Mesenchymal stem cell (in vitro differentiated cells and primary cell): Measurements from ENCODE around the gene PAPPA.
A peak's percentile ranks its signal among the peaks of the same experiment; 100 is the strongest.

ENCODE experiments used
- DNase-seq: peaks from one replicate; pipeline ENCODE4 v3.0.0-alpha.2; 2013
- H2AFZ ChIP-seq: one replicate; pipeline ENCODE4 v1.6.1; 2013; ENCODE audit warnings: low read depth, mild to moderate bottlenecking, control low read depth, inconsistent platforms, low read length, moderate library complexity
- H2AK5ac ChIP-seq: 2 replicates; pipeline ENCODE4 v1.6.1; 2013; ENCODE audit warnings: low read length, moderate library complexity, mild to moderate bottlenecking, inconsistent platforms; ENCODE audit not compliant: severe bottlenecking
- H2BK120ac ChIP-seq: one replicate; pipeline ENCODE4 v1.6.1; 2013; ENCODE audit warnings: low read depth, mild to moderate bottlenecking, inconsistent platforms, low read length, moderate library complexity
- H2BK12ac ChIP-seq, 2 experiments: one replicate each; pipeline ENCODE4 v1.6.1; 2013; ENCODE audit warnings: inconsistent platforms in 2 of 2, low read length in 2 of 2, mild to moderate bottlenecking in 2 of 2, moderate library complexity in 2 of 2, control low read depth in 1 of 2
- H2BK15ac ChIP-seq: one replicate; pipeline ENCODE4 v1.6.1; 2013; ENCODE audit warnings: mild to moderate bottlenecking, low read depth, inconsistent platforms; ENCODE audit not compliant: poor library complexity, severe bottlenecking
- H2BK5ac ChIP-seq: 2 replicates; pipeline ENCODE4 v1.6.1; 2013; ENCODE audit warnings: low read depth, mild to moderate bottlenecking, low read length, control low read depth, inconsistent platforms; ENCODE audit not compliant: poor library complexity, severe bottlenecking
- H3K14ac ChIP-seq, 2 experiments: one replicate each; pipeline ENCODE4 v1.6.1; 2013; ENCODE audit warnings: inconsistent platforms in 2 of 2, low read length in 2 of 2, control low read depth in 1 of 2, mild to moderate bottlenecking in 1 of 2, moderate library complexity in 1 of 2
- H3K18ac ChIP-seq, 2 experiments: one replicate each; pipeline ENCODE4 v1.6.1; 2013; ENCODE audit warnings: inconsistent platforms in 2 of 2, low read length in 2 of 2, control low read depth in 1 of 2, low read depth in 1 of 2, mild to moderate bottlenecking in 1 of 2
- H3K23ac ChIP-seq, 2 experiments: one replicate each; pipeline ENCODE4 v1.6.1; 2013; ENCODE audit warnings: inconsistent platforms in 2 of 2, low read length in 2 of 2, mild to moderate bottlenecking in 2 of 2, moderate library complexity in 2 of 2, control low read depth in 1 of 2
- H3K27ac ChIP-seq: 2 replicates; pipeline ENCODE4 v1.5.1; 2013; ENCODE audit warnings: mild to moderate bottlenecking, moderate library complexity, low read length, control low read depth, inconsistent platforms; ENCODE audit not compliant: poor library complexity, severe bottlenecking
- H3K27me3 ChIP-seq, 2 experiments: 2 replicates each; pipeline versions ENCODE4 v1.6.1 to v1.7.0; 2013; ENCODE audit warnings: low read length in 2 of 2, mild to moderate bottlenecking in 2 of 2, moderate library complexity in 2 of 2, control low read depth in 1 of 2, inconsistent platforms in 1 of 2; ENCODE audit not compliant: control insufficient read depth in 1 of 2, insufficient read depth in 1 of 2
- H3K36me3 ChIP-seq, 2 experiments: 2 replicates each; pipeline versions ENCODE4 v1.6.1 to v1.7.0; 2013; ENCODE audit warnings: low read length in 2 of 2, control low read depth in 1 of 2, inconsistent platforms in 1 of 2, low read depth in 1 of 2, mild to moderate bottlenecking in 1 of 2; ENCODE audit not compliant: insufficient read depth in 2 of 2, control insufficient read depth in 1 of 2
- H3K4ac ChIP-seq, 2 experiments: one replicate each; pipeline ENCODE4 v1.6.1; 2013; ENCODE audit warnings: inconsistent platforms in 2 of 2, low read length in 2 of 2, mild to moderate bottlenecking in 2 of 2, moderate library complexity in 2 of 2, control low read depth in 1 of 2, low read depth in 1 of 2
- H3K4me1 ChIP-seq: 2 replicates; pipeline ENCODE4 v1.6.1; 2013; ENCODE audit warnings: low read depth, low read length, control low read depth; ENCODE audit not compliant: control insufficient read depth, insufficient read depth
- H3K4me2 ChIP-seq: 2 replicates; pipeline ENCODE4 v1.6.1; 2013; ENCODE audit warnings: low read length, mild to moderate bottlenecking, inconsistent platforms; ENCODE audit not compliant: poor library complexity, severe bottlenecking
- H3K4me3 ChIP-seq, 2 experiments: 2 replicates each; pipeline versions ENCODE4 v1.5.1 to v1.7.0; 2013; ENCODE audit warnings: low read length in 2 of 2, mild to moderate bottlenecking in 2 of 2, control low read depth in 1 of 2, low read depth in 1 of 2; ENCODE audit not compliant: insufficient read depth in 1 of 2
- H3K79me1 ChIP-seq: replicated peaks from 2 replicates; pipeline ENCODE4 v1.6.1; 2013; ENCODE audit warnings: mild to moderate bottlenecking, control low read depth, low read length, inconsistent platforms; ENCODE audit not compliant: poor library complexity, severe bottlenecking
- H3K9ac ChIP-seq: 2 replicates; pipeline ENCODE4 v1.7.0; 2013; ENCODE audit warnings: mild to moderate bottlenecking, low read length, moderate library complexity
- H3K9me3 ChIP-seq: 2 replicates; pipeline ENCODE4 v1.7.0; 2013; ENCODE audit warnings: mild to moderate bottlenecking, low read length; ENCODE audit not compliant: control insufficient read depth
- H4K8ac ChIP-seq: one replicate; pipeline ENCODE4 v1.6.1; 2013; ENCODE audit warnings: inconsistent platforms, mild to moderate bottlenecking, low read length, moderate library complexity
- H4K91ac ChIP-seq: one replicate; pipeline ENCODE4 v1.6.1; 2013; ENCODE audit warnings: mild to moderate bottlenecking, low read length, inconsistent platforms
- WGBS: methylation state at CpG from one replicate; pipeline ENCODE4 v1.1.7; 2013; ENCODE audit warnings: mixed read lengths; 5-methylcytosine and 5-hydroxymethylcytosine counted together

PAPPA gene

GRCh38 chr9:116312221-116312620, 158.6 kb downstream of the PAPPA start:
- H3K36me3 ChIP-seq = peaks cover 2 to 86% of the 10 kb centered on the region in 2 experiments
- H2AK5ac ChIP-seq = no peak overlapping the region
- WGBS = 11% methylated on average over 1 of the region's 2 CpGs

GRCh38 chr9:116313638-116314037, 160.0 kb downstream of the PAPPA start:
- Histone ChIP-seq H3K9ac (no peak overlapping the region), H2BK5ac (no peak overlapping the region), H3K4me3 (no peak overlapping the region), H3K79me1 (no peaks in the 10 kb centered on the region), H2AFZ (no peak overlapping the region), H2BK15ac (no peak overlapping the region), H4K91ac (no peak overlapping the region), H3K4me2 (no peak overlapping the region), H2BK120ac (no peak overlapping the region), H3K36me3 (peaks cover 5 to 82% of the 10 kb centered on the region in 2 experiments), H3K4ac (no peak overlapping the region), H3K14ac (no peak overlapping the region), H3K27me3 (no peaks in the 10 kb centered on the region), H2BK12ac (no peak overlapping the region), H4K8ac (no peak overlapping the region), H3K18ac (no peak overlapping the region), H2AK5ac (no peak overlapping the region), H3K23ac (no peak overlapping the region), H3K9me3 (no peaks in the 10 kb centered on the region), H3K4me1 (no peaks in the 10 kb centered on the region), H3K27ac (no peak overlapping the region)
- 95% methylated on average over 1 of the region's 3 CpGs for WGBS
- no peak for DNase-seq

More at GRCh38 chr9:116312221-116312620, 158.6 kb downstream of the PAPPA start:
- Histone ChIP-seq H3K27me3 (no peaks in the 10 kb centered on the region), H2BK12ac (no peak overlapping the region), H4K8ac (no peak overlapping the region), H3K79me1 (no peaks in the 10 kb centered on the region), H4K91ac (no peak overlapping the region), H3K9ac (no peak overlapping the region), H3K4me3 (no peak overlapping the region), H2AFZ (no peak overlapping the region), H3K14ac (no peak overlapping the region), H3K4ac (no peak overlapping the region), H3K23ac (no peak overlapping the region), H2BK120ac (no peak overlapping the region), H2BK15ac (no peak overlapping the region), H2BK5ac (no peak overlapping the region), H3K9me3 (no peaks in the 10 kb centered on the region), H3K27ac (no peak overlapping the region), H3K4me2 (no peak overlapping the region), H3K4me1 (no peaks in the 10 kb centered on the region), H3K18ac (no peak overlapping the region)
- DNase-seq = peak; percentile 76

- Histone ChIP-seq H3K4ac (no peak overlapping the region), H2AK5ac (no peak overlapping the region)
- WGBS = 95% methylated on average over 2 of the region's 2 CpGs
Measured at GRCh38 chr9:116316246-116316645, 162.7 kb downstream of the PAPPA start.

GRCh38 chr9:116317503-116317902, 163.9 kb downstream of the PAPPA start:
- H2AK5ac ChIP-seq = no peak overlapping the region
- H3K27ac ChIP-seq = no peak overlapping the region
- H3K4me1 ChIP-seq = no peaks in the 10 kb centered on the region
- no peak overlapping the region for H2AFZ ChIP-seq
- H2BK5ac ChIP-seq = no peak overlapping the region
- H2BK12ac ChIP-seq = no peak overlapping the region
- H3K14ac ChIP-seq = no peak overlapping the region
- H3K27me3 ChIP-seq = no peaks in the 10 kb centered on the region
- H3K4me3 ChIP-seq = no peak overlapping the region
- peak overlapping the region; percentile 34 for H3K9ac ChIP-seq
- H2BK15ac ChIP-seq = no peak overlapping the region
- H3K4ac ChIP-seq = no peak overlapping the region
- H3K79me1 ChIP-seq = peaks cover 3% of the 10 kb centered on the region
- no peak overlapping the region for H3K23ac ChIP-seq
- H2BK120ac ChIP-seq = no peak overlapping the region
- DNase-seq = no peak
- no peak overlapping the region for H3K18ac ChIP-seq
- H4K8ac ChIP-seq = no peak overlapping the region
- H4K91ac ChIP-seq = no peak overlapping the region
- H3K9me3 ChIP-seq = no peaks in the 10 kb centered on the region
- H3K4me2 ChIP-seq = no peak overlapping the region
- peaks cover 11 to 68% of the 10 kb centered on the region in 2 experiments for H3K36me3 ChIP-seq
- 97% methylated on average over 2 of the region's 2 CpGs for WGBS

More at GRCh38 chr9:116316246-116316645, 162.7 kb downstream of the PAPPA start:
- H3K14ac ChIP-seq = no peak overlapping the region
- H2AFZ ChIP-seq = no peak overlapping the region
- no peak overlapping the region for H3K9ac ChIP-seq
- H2BK120ac ChIP-seq = no peak overlapping the region
- H4K8ac ChIP-seq = no peak overlapping the region
- H3K27me3 ChIP-seq = no peaks in the 10 kb centered on the region
- H3K27ac ChIP-seq = no peak overlapping the region
- H3K4me1 ChIP-seq = no peaks in the 10 kb centered on the region
- H3K18ac ChIP-seq = no peak overlapping the region
- no peak overlapping the region for H2BK15ac ChIP-seq
- H3K79me1 ChIP-seq = peaks cover 2% of the 10 kb centered on the region
- peaks cover 11 to 76% of the 10 kb centered on the region in 2 experiments for H3K36me3 ChIP-seq
- H2BK5ac ChIP-seq = no peak overlapping the region
- DNase-seq = no peak
- no peaks in the 10 kb centered on the region for H3K9me3 ChIP-seq
- no peak overlapping the region for H3K4me2 ChIP-seq
- no peak overlapping the region for H3K4me3 ChIP-seq
- H2BK12ac ChIP-seq = no peak overlapping the region
- H3K23ac ChIP-seq = no peak overlapping the region
- no peak overlapping the region for H4K91ac ChIP-seq
